Activated CD8-positive, alpha-beta memory T cell treated with anti-CD3 and anti-CD28 coated beads, Interleukin-2, amount 50 U/mL, for 48 hours (primary cell): ENCODE results near the gene CYP3A7.
"Not testable (repeated sequence)": the region's sequence is repeated elsewhere in the genome, so short reads cannot be mapped to it uniquely, and the experiment has no call there.

Experiments
- DNase-seq: peaks from one replicate; pipeline ENCODE4 v3.0.0-alpha.2; 2020

Gene CYP3A7

GRCh38 chr7:99734987-99735386 lies at the start of gene CYP3A7:
Gene CYP3A7 (minus strand): TSS chr7:99735196. CDS start chr7:99735093, 103 bp downstream.
- DNase-seq = no peak

- no peak for DNase-seq
These were observed 49.0 kb upstream of the CYP3A7 start, which contains the start of gene CYP3A4 for GRCh38 chr7:99784007-99784406. Gene CYP3A4 (minus strand): TSS chr7:99784184. CDS start chr7:99784081, 103 bp downstream.

GRCh38 chr7:99782012-99782953 lies 47.3 kb upstream of the CYP3A7 start:
- DNase-seq = no peak

GRCh38 chr7:99780588-99780987 lies 45.6 kb upstream of the CYP3A7 start:
- DNase-seq = no peak

- DNase-seq = no peak
These were observed 45.0 kb upstream of the CYP3A7 start for GRCh38 chr7:99779949-99780348.

- DNase-seq = no peak
These were observed 43.9 kb upstream of the CYP3A7 start for GRCh38 chr7:99778880-99779279.

GRCh38 chr7:99773395-99773794 lies 38.4 kb upstream of the CYP3A7 start:
- DNase-seq = not testable (repeated sequence)

GRCh38 chr7:99772565-99772964 lies 37.6 kb upstream of the CYP3A7 start:
- no peak for DNase-seq

GRCh38 chr7:99769494-99769893 lies 34.5 kb upstream of the CYP3A7 start:
- DNase-seq = not testable (repeated sequence)

- DNase-seq = no peak
These were observed 33.5 kb upstream of the CYP3A7 start for GRCh38 chr7:99768471-99768870.

GRCh38 chr7:99767662-99768061 lies 32.7 kb upstream of the CYP3A7 start:
- DNase-seq = no peak

GRCh38 chr7:99766484-99767099 lies 31.6 kb upstream of the CYP3A7 start:
- DNase-seq = no peak

- DNase-seq = no peak
These were observed 29.5 kb upstream of the CYP3A7 start for GRCh38 chr7:99764478-99764877.

- DNase-seq = no peak
These were observed 27.8 kb upstream of the CYP3A7 start for GRCh38 chr7:99762680-99763327.

- DNase-seq = no peak
These were observed 20.1 kb upstream of the CYP3A7 start for GRCh38 chr7:99755085-99755484.

- no peak for DNase-seq
These were observed 17.4 kb upstream of the CYP3A7 start for GRCh38 chr7:99752356-99752755.

- DNase-seq = not testable (repeated sequence)
These were observed 16.5 kb upstream of the CYP3A7 start for GRCh38 chr7:99751322-99752052.

GRCh38 chr7:99748846-99749579 lies 14.0 kb upstream of the CYP3A7 start:
- no peak for DNase-seq

GRCh38 chr7:99746915-99747314 lies 11.9 kb upstream of the CYP3A7 start:
- not testable (repeated sequence) for DNase-seq

GRCh38 chr7:99745395-99745794 lies 10.4 kb upstream of the CYP3A7 start:
- DNase-seq = not testable (repeated sequence)

GRCh38 chr7:99742737-99743394 lies 7.9 kb upstream of the CYP3A7 start:
- DNase-seq = no peak

GRCh38 chr7:99741441-99741795 lies 6.4 kb upstream of the CYP3A7 start:
- no peak for DNase-seq
